H9 (cell line): ENCODE data around the gene BCL7C. TPM values are rescaled to one million over a fixed set of nuclear protein-coding genes. Genes with fewer than 3 reads are reported as not detected.

ENCODE experiments used
- DNase-seq: peaks from one replicate; pipeline ENCODE4 v3.0.0-alpha.2; 2017
- H2AFZ ChIP-seq: one replicate; pipeline ENCODE4 v1.6.1; 2013; ENCODE audit warnings: mild to moderate bottlenecking, low read length, control low read depth, moderate library complexity
- H2AK5ac ChIP-seq: 2 replicates; pipeline ENCODE4 v1.6.1; 2013; ENCODE audit warnings: low read length, control low read depth, mixed read lengths; ENCODE audit not compliant: insufficient read length
- H2BK120ac ChIP-seq: one replicate; pipeline ENCODE4 v1.6.1; 2013; ENCODE audit warnings: low read depth, mild to moderate bottlenecking, low read length, control low read depth, inconsistent platforms; ENCODE audit not compliant: poor library complexity, severe bottlenecking
- H2BK12ac ChIP-seq: 2 replicates; pipeline ENCODE4 v1.6.1; 2013; ENCODE audit warnings: low read length, control low read depth, mixed read lengths, low read depth; ENCODE audit not compliant: insufficient read length
- H2BK15ac ChIP-seq: 2 replicates; pipeline ENCODE4 v1.6.1; 2013; ENCODE audit warnings: low read depth, low read length, control low read depth
- H2BK20ac ChIP-seq: one replicate; pipeline ENCODE4 v1.6.1; 2013; ENCODE audit warnings: low read depth, mild to moderate bottlenecking, low read length, control low read depth, inconsistent platforms; ENCODE audit not compliant: poor library complexity, severe bottlenecking
- H2BK5ac ChIP-seq: 2 replicates; pipeline ENCODE4 v1.6.1; 2013; ENCODE audit warnings: low read length, control low read depth, mixed read lengths; ENCODE audit not compliant: insufficient read length
- H3K14ac ChIP-seq: 2 replicates; pipeline ENCODE4 v1.6.1; 2013; ENCODE audit warnings: low read length, control low read depth; ENCODE audit not compliant: insufficient read depth
- H3K18ac ChIP-seq: 2 replicates; pipeline ENCODE4 v1.6.1; 2013; ENCODE audit warnings: low read depth, mild to moderate bottlenecking, mixed read lengths, low read length, control low read depth; ENCODE audit not compliant: insufficient read length
- H3K23ac ChIP-seq: 2 replicates; pipeline ENCODE4 v1.6.1; 2013; ENCODE audit warnings: low read length, control low read depth, mixed read lengths, low read depth; ENCODE audit not compliant: insufficient read length
- H3K23me2 ChIP-seq: 2 replicates; pipeline ENCODE4 v1.6.1; 2013; ENCODE audit warnings: low read depth, mild to moderate bottlenecking, mixed read lengths, low read length, control low read depth; ENCODE audit not compliant: insufficient read length, poor library complexity, severe bottlenecking
- H3K27ac ChIP-seq: 2 replicates; pipeline ENCODE4 v1.5.1; 2013; ENCODE audit warnings: low read length, control low read depth, mixed read lengths, low read depth; ENCODE audit not compliant: insufficient read length
- H3K27me3 ChIP-seq: 2 replicates; pipeline ENCODE4 v1.6.1; 2013; ENCODE audit warnings: low read length, control low read depth, inconsistent platforms; ENCODE audit not compliant: insufficient read depth
- H3K4ac ChIP-seq: 2 replicates; pipeline ENCODE4 v1.6.1; 2013; ENCODE audit warnings: low read depth, mild to moderate bottlenecking, control low read depth, inconsistent platforms, low read length, moderate library complexity
- H3K4me1 ChIP-seq: 2 replicates; pipeline ENCODE4 v1.6.1; 2013; ENCODE audit warnings: low read length, control low read depth, inconsistent platforms; ENCODE audit not compliant: insufficient read depth
- H3K4me2 ChIP-seq: 2 replicates; pipeline ENCODE4 v1.6.1; 2013; ENCODE audit warnings: low read length, control low read depth, mixed read lengths; ENCODE audit not compliant: insufficient read length, insufficient read depth
- H3K56ac ChIP-seq: 2 replicates; pipeline ENCODE4 v1.6.1; 2013; ENCODE audit warnings: low read depth, mild to moderate bottlenecking, mixed read lengths, low read length, control low read depth; ENCODE audit not compliant: insufficient read length
- H3K79me1 ChIP-seq: 2 replicates; pipeline ENCODE4 v1.6.1; 2013; ENCODE audit warnings: low read depth, mild to moderate bottlenecking, moderate library complexity, low read length, control low read depth, inconsistent platforms; ENCODE audit not compliant: insufficient read depth, poor library complexity, severe bottlenecking
- H3K79me2 ChIP-seq: 2 replicates; pipeline ENCODE4 v1.6.1; 2013; ENCODE audit warnings: low read length, control low read depth, inconsistent platforms; ENCODE audit not compliant: insufficient read depth
- H3K9ac ChIP-seq: 2 replicates; pipeline ENCODE4 v1.6.1; 2013; ENCODE audit warnings: low read length, control low read depth, mixed read lengths; ENCODE audit not compliant: insufficient read length; ENCODE audit errors: extremely low read depth
- H3K9me3 ChIP-seq: one replicate; pipeline ENCODE4 v1.6.1; 2013; ENCODE audit warnings: low read depth, low read length, inconsistent platforms; ENCODE audit not compliant: control insufficient read depth
- H3T11ph ChIP-seq: one replicate; pipeline ENCODE4 v1.6.1; 2013; ENCODE audit warnings: mild to moderate bottlenecking, low read length, control low read depth, inconsistent platforms
- H4K20me1 ChIP-seq: one replicate; pipeline ENCODE4 v1.6.1; 2013; ENCODE audit not compliant: control insufficient read depth, insufficient read length, insufficient read depth
- H4K5ac ChIP-seq: 2 replicates; pipeline ENCODE4 v1.6.1; 2013; ENCODE audit warnings: low read depth, mild to moderate bottlenecking, mixed read lengths, low read length, control low read depth; ENCODE audit not compliant: insufficient read length
- H4K8ac ChIP-seq: replicated peaks from 2 replicates; pipeline ENCODE4 v1.6.1; 2013; ENCODE audit warnings: low read length, control low read depth, mixed read lengths, low read depth; ENCODE audit not compliant: insufficient read length
- H4K91ac ChIP-seq: 2 replicates; pipeline ENCODE4 v1.6.1; 2013; ENCODE audit warnings: low read depth, mild to moderate bottlenecking, moderate library complexity, mixed read lengths, low read length, control low read depth; ENCODE audit not compliant: insufficient read length
- H3K27ac Mint-ChIP-seq, 3 experiments: 2 replicates in 2 of 3; 3 replicates in 1 of 3; pipeline ENCODE4 v1.8.0; 2020 to 2021; ENCODE audit warnings: mixed read lengths in 3 of 3, mild to moderate bottlenecking in 1 of 3, moderate library complexity in 1 of 3
- H3K27me3 Mint-ChIP-seq: 2 replicates; pipeline ENCODE4 v1.8.0; 2021; ENCODE audit warnings: low read depth, mild to moderate bottlenecking, moderate library complexity, mixed read lengths
- H3K36me3 Mint-ChIP-seq, 3 experiments: 2 replicates in 2 of 3; 3 replicates in 1 of 3; pipeline ENCODE4 v1.8.0; 2020 to 2021; ENCODE audit warnings: low read depth in 3 of 3, mixed read lengths in 3 of 3; ENCODE audit not compliant: insufficient read depth in 1 of 3
- H3K4me1 Mint-ChIP-seq, 2 experiments: 2 replicates each; pipeline ENCODE4 v1.8.0; 2020; ENCODE audit warnings: mixed read lengths in 2 of 2
- H3K4me3 Mint-ChIP-seq, 2 experiments: 2 replicates in 1 of 2; 3 replicates in 1 of 2; pipeline ENCODE4 v1.8.0; 2020 to 2021; ENCODE audit warnings: mild to moderate bottlenecking in 2 of 2, mixed read lengths in 2 of 2, moderate library complexity in 1 of 2
- H3K9me3 Mint-ChIP-seq, 2 experiments: 2 replicates in 1 of 2; 3 replicates in 1 of 2; pipeline ENCODE4 v1.8.0; 2020; ENCODE audit warnings: mild to moderate bottlenecking in 2 of 2, mixed read lengths in 2 of 2, moderate library complexity in 1 of 2
- WGBS: extraction: QIAGEN DNeasy Blood & Tissue Kit; methylation state at CpG from one replicate; pipeline ENCODE4 v1.1.7; 2013; ENCODE audit warnings: missing lambda C conversion rate, low lambda C conversion rate, mixed read lengths; ENCODE audit not compliant: insufficient read length; ENCODE audit errors: extremely low coverage; 5-methylcytosine and 5-hydroxymethylcytosine counted together
- total RNA-seq: library from RNA; stranded (reverse); gene quantifications from 2 replicates; pipeline ENCODE4 v1.2.1, GENCODE V29; 2021
- TF ChIP-seq, protein P1 (sequence below): fragments of 200-600 bp; sonication (generic); conservative IDR thresholded peaks from 3 replicates; pipeline ENCODE4 v1.8.0; 2021; ENCODE audit warnings: antibody characterized with exemption, mild to moderate bottlenecking

Gene BCL7C
- total RNA-seq, 1 experiment from 2014 or later = 18.3 TPM

DNA sequence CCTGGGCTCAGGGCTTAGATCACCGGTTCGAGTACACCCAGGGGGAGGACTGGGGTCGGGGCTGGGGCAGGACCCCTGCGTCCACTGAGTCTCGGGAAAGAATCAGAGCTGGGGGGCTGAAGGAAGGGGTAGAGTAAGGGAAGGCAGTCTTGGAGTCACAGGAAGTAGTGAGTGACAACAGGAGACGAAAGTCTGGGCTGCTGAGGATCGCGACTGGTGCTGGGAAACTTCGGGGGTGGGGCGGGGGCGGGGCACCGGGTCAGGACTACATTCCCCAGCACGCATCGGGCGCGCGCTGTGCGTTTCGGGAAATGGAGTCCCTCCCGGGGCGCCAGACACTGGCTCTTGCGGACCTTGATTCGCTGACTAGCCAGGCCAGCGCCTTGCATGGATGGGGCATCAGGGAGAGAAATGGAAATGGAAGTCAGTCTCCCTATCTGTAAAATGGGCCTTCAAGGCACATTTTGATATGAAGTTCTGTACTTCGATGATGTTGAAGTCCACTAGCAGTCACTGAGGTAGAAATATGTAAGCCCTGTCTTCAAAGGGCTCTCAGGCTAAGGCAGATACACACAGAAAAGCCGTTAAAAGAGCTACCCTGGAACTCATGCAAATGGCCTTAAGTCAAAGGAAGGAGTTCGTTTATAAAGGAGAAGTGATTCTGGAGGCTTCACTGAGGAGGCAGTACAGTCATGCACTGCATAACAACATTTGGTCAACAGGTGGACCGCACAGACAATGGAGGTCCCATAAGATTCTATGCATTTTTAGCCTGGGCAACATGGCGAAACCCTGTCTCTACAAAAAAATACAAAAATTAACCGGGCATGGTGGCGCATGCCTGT is 3.2 kb upstream of the BCL7C start:
- no peak overlapping the region for H3K9ac ChIP-seq
- TF ChIP-seq, protein P1, sequence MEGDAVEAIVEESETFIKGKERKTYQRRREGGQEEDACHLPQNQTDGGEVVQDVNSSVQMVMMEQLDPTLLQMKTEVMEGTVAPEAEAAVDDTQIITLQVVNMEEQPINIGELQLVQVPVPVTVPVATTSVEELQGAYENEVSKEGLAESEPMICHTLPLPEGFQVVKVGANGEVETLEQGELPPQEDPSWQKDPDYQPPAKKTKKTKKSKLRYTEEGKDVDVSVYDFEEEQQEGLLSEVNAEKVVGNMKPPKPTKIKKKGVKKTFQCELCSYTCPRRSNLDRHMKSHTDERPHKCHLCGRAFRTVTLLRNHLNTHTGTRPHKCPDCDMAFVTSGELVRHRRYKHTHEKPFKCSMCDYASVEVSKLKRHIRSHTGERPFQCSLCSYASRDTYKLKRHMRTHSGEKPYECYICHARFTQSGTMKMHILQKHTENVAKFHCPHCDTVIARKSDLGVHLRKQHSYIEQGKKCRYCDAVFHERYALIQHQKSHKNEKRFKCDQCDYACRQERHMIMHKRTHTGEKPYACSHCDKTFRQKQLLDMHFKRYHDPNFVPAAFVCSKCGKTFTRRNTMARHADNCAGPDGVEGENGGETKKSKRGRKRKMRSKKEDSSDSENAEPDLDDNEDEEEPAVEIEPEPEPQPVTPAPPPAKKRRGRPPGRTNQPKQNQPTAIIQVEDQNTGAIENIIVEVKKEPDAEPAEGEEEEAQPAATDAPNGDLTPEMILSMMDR = no peak
- no peak overlapping the region for H3K27ac ChIP-seq
- peak; percentile 96 for DNase-seq
- H3K23me2 ChIP-seq = peaks cover 24% of the 10 kb centered on the region
- H3K9me3 Mint-ChIP-seq = peaks cover 0 to 2% of the 10 kb centered on the region in 2 experiments; a peak in 1 of 5 replicates
- H4K5ac ChIP-seq = no peak overlapping the region
- no peaks in the 10 kb centered on the region for H3K79me1 ChIP-seq
- H3K4ac ChIP-seq = no peak overlapping the region
- H3T11ph ChIP-seq = no peak overlapping the region
- peak overlapping the region; percentile 62 for H3K4me2 ChIP-seq
- H4K91ac ChIP-seq = no peak overlapping the region
- no peak overlapping the region for H3K56ac ChIP-seq
- H3K18ac ChIP-seq = peak overlapping the region; percentile 22
- H3K27ac Mint-ChIP-seq = peak overlapping the region; percentile 98 to 100 (median 99)
- H2BK12ac ChIP-seq = no peak overlapping the region
- no peak overlapping the region for H2AFZ ChIP-seq
- H3K4me1 Mint-ChIP-seq = peaks cover 28 to 29% of the 10 kb centered on the region in 2 experiments
- no peaks in the 10 kb centered on the region; a peak in 1 of 7 replicates for H3K36me3 Mint-ChIP-seq
- H3K27me3 Mint-ChIP-seq = peaks cover 32% of the 10 kb centered on the region
- H3K23ac ChIP-seq = no peak overlapping the region
- H3K79me2 ChIP-seq = no peaks in the 10 kb centered on the region
- no peak overlapping the region for H2BK120ac ChIP-seq
- no CpG with 5 or more reads among the region's 31 CpGs for WGBS
- no peaks in the 10 kb centered on the region for H4K20me1 ChIP-seq
- H2AK5ac ChIP-seq = no peak overlapping the region
- no peaks in the 10 kb centered on the region for H3K9me3 ChIP-seq
- no peak overlapping the region for H2BK5ac ChIP-seq
- no peak overlapping the region for H2BK15ac ChIP-seq
- H3K4me3 Mint-ChIP-seq = peak overlapping the region; percentile 80 to 94
- no peak overlapping the region for H2BK20ac ChIP-seq
- H4K8ac ChIP-seq = no peak overlapping the region
- no peak overlapping the region for H3K14ac ChIP-seq
- no peaks in the 10 kb centered on the region for H3K27me3 ChIP-seq
- H3K4me1 ChIP-seq = peaks cover 3% of the 10 kb centered on the region; the same call in 1 of the 2 replicates
